Measurements from ENCODE around the gene GMPR.

- no peak for TF ChIP-seq POLR2A (IDR thresholded peaks at IDR 0.05)
- TF ChIP-seq CTCF (IDR thresholded peaks at IDR 0.05 in 8 of 11, conservative IDR thresholded peaks at IDR 0.05 in 3 of 11): no peak
- peak; percentile 26 to 80 (median 78) for TF ChIP-seq POLR2AphosphoS5 (IDR thresholded peaks at IDR 0.05)
Measured at GRCh38 chr6:16238057-16238962, at the start of gene GMPR.
